ENCODE results near the gene MEGF11.
"Not testable (repeated sequence)": the region's sequence is repeated elsewhere in the genome, so short reads cannot be mapped to it uniquely, and the experiment has no call there.

The MEGF11 gene

DNA sequence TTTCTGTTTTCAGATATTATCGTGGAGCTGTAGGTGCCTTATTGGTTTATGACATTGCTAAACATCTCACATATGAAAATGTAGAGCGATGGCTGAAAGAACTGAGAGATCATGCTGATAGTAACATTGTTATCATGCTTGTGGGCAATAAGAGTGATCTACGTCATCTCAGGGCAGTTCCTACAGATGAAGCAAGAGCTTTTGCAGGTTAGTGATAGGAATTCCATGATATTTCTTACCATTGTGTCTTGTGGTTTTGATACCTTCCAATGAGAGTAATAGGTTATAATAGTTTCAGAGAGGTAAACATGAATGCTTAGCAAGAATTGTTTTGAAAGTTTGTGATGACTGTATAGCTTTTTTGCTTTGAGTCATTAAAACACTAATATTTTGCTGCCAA lies 375.8 kb downstream of the MEGF11 start:
- Mint-ChIP-seq H3K27ac (no peak overlapping the region), H3K27me3 (ENCODE audit: low read depth) (no peaks in the 10 kb centered on the region), H3K36me3 (ENCODE audit: low read depth) (peaks cover 41% of the 10 kb centered on the region), H3K4me1 (ENCODE audit: low read depth) (peaks cover 25% of the 10 kb centered on the region), H3K4me3 (no peak overlapping the region), H3K9me3 (no peaks in the 10 kb centered on the region)

- no peak overlapping the region for H3K4me3 Mint-ChIP-seq
- H3K27me3 Mint-ChIP-seq (ENCODE audit: low read depth) = no peaks in the 10 kb centered on the region
- no peak overlapping the region for H3K27ac Mint-ChIP-seq
- peaks cover 2% of the 10 kb centered on the region for H3K9me3 Mint-ChIP-seq
- H3K4me1 Mint-ChIP-seq (ENCODE audit: low read depth) = peaks cover 23% of the 10 kb centered on the region
- H3K36me3 Mint-ChIP-seq (ENCODE audit: low read depth) = peaks cover 34% of the 10 kb centered on the region
These were observed 378.1 kb downstream of the MEGF11 start for GRCh38 chr15:65875458-65875857.

- H3K4me3 Mint-ChIP-seq = no peak overlapping the region
- H3K36me3 Mint-ChIP-seq (ENCODE audit: low read depth) = peaks cover 36% of the 10 kb centered on the region
- peaks cover 2% of the 10 kb centered on the region for H3K9me3 Mint-ChIP-seq
- peaks cover 25% of the 10 kb centered on the region for H3K4me1 Mint-ChIP-seq (ENCODE audit: low read depth)
- H3K27me3 Mint-ChIP-seq (ENCODE audit: low read depth) = peaks cover 5% of the 10 kb centered on the region
- H3K27ac Mint-ChIP-seq = no peak overlapping the region
These were observed 380.3 kb downstream of the MEGF11 start for GRCh38 chr15:65873256-65873655.

- H3K4me3 Mint-ChIP-seq; H3K9me3 Mint-ChIP-seq; H3K27me3 Mint-ChIP-seq (ENCODE audit: low read depth); H3K27ac Mint-ChIP-seq: not testable (repeated sequence)
- Mint-ChIP-seq H3K4me1 (ENCODE audit: low read depth) (peaks cover 23% of the 10 kb centered on the region), H3K36me3 (ENCODE audit: low read depth) (peaks cover 31% of the 10 kb centered on the region)
These were observed 381.0 kb downstream of the MEGF11 start for GRCh38 chr15:65872596-65872995.

DNA sequence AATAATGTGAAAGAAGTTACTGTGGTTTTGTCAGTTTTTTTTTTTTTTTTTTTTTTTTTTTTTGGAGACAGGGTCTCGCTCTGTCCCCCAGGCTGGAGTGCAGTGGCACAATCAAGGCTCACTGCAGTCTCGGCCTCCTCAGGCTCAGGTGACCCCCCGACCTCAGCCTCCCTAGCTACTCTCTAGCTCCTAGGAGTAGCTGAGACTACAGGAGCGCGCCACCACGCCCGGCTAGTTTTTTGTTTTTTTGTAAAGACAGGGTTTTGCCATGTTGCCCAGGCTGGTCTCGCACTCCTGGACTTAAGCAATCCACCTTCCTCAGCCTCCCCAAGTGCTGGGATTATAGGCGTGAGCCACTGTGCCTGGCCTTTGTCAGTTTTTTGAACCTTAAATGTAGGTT lies 381.7 kb downstream of the MEGF11 start:
- peaks cover 27% of the 10 kb centered on the region for H3K36me3 Mint-ChIP-seq (ENCODE audit: low read depth)
- H3K4me1 Mint-ChIP-seq (ENCODE audit: low read depth) = peaks cover 19% of the 10 kb centered on the region
- not testable (repeated sequence) for H3K27ac Mint-ChIP-seq

GRCh38 chr15:65870889-65871533 lies 382.5 kb downstream of the MEGF11 start:
- H3K27ac Mint-ChIP-seq = peak overlapping the region; percentile 93
- H3K36me3 Mint-ChIP-seq (ENCODE audit: low read depth) = peaks cover 27% of the 10 kb centered on the region
- H3K9me3 Mint-ChIP-seq = peaks cover 2% of the 10 kb centered on the region
- H3K4me3 Mint-ChIP-seq = peak overlapping the region; percentile 95
- H3K27me3 Mint-ChIP-seq (ENCODE audit: low read depth) = peaks cover 5% of the 10 kb centered on the region
- peaks cover 21% of the 10 kb centered on the region for H3K4me1 Mint-ChIP-seq (ENCODE audit: low read depth)

More for the DNA sequence above, 381.7 kb downstream of the MEGF11 start:
- not testable (repeated sequence) for H3K9me3 Mint-ChIP-seq; H3K27me3 Mint-ChIP-seq (ENCODE audit: low read depth); H3K4me3 Mint-ChIP-seq

- Mint-ChIP-seq H3K4me3 (peak overlapping the region; percentile 95), H3K36me3 (ENCODE audit: low read depth) (peaks cover 24% of the 10 kb centered on the region), H3K27me3 (ENCODE audit: low read depth) (peaks cover 5% of the 10 kb centered on the region), H3K4me1 (ENCODE audit: low read depth) (peaks cover 21% of the 10 kb centered on the region), H3K9me3 (peaks cover 2% of the 10 kb centered on the region), H3K27ac (peak overlapping the region; percentile 93)
These were observed 383.3 kb downstream of the MEGF11 start for GRCh38 chr15:65869954-65870871.

DNA sequence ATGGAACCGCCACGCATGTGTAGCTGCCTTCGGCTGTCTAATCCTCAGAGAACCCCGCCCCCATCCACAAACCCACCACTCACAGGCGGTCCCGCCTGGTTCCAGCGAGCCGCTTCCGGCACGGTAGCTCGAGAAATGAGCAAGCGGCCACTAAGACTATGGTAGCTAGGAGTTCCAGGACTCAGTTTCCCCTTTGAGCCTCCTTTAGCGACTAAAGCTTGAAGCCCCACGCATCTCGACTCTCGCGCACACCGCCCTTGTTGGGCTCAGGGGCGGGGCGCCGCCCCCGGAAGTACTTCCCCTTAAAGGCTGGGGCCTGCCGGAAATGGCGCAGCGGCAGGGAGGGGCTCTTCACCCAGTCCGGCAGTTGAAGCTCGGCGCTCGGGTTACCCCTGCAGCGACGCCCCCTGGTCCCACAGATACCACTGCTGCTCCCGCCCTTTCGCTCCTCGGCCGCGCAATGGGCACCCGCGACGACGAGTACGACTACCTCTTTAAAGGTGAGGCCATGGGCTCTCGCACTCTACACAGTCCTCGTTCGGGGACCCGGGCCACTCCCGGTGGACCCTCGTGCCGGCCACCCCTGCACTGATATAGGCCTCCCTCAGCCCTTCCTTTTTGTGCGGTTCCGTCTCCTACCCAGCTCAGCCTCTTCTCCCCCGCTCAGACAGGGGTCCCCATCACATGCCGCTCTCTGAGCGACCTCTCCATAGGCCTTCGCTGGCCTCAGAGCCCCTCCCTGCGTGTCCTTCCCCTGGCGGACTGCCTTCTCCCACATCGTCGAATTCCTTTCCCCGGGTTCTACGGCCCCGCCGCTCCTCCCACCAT lies 384.2 kb downstream of the MEGF11 start, which contains the start of gene RAB11A:
Gene RAB11A (plus strand): TSS at position 366 of the 828 bp plus-strand sequence. CDS start 95 bp downstream, at position 461.
- Mint-ChIP-seq H3K4me1 (ENCODE audit: low read depth) (peaks cover 21% of the 10 kb centered on the region), H3K36me3 (ENCODE audit: low read depth) (peaks cover 22% of the 10 kb centered on the region), H3K4me3 (peak within 1 kb of the TSS; percentile 95), H3K27me3 (ENCODE audit: low read depth) (peaks cover 5% of the 10 kb centered on the region), H3K27ac (peak within 1 kb of the TSS; percentile 93), H3K9me3 (peaks cover 2% of the 10 kb centered on the region)

DNA sequence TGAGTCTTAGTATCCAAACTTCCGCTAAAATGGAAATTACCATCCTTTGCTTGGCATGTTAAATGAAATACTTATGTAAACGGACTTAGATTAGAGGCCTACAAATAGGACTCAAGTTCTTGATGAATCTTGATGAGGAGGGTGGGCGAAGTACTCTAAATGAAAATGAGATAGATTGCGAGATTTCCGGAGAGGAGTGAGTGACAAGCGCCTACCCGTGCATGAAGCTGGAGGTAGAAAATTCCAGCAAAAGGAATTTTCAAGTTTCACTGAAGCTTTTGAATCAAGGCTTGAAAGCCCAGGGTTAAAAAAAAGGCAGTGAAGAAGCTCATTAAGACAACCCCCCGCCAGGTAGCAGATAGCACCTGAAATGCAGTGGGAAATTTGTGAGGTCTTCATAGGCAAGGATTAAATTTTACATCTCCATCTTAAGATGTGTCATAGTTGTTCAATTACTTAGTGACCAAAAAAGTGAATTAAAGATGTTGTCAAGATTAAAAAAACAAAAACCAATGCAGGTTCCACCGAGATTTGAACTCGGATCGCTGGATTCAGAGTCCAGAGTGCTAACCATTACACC lies 384.9 kb downstream of the MEGF11 start:
- Mint-ChIP-seq H3K27ac (peak overlapping the region; percentile 93), H3K9me3 (peaks cover 2% of the 10 kb centered on the region), H3K36me3 (ENCODE audit: low read depth) (peaks cover 21% of the 10 kb centered on the region), H3K4me3 (peak overlapping the region; percentile 95), H3K27me3 (ENCODE audit: low read depth) (peaks cover 5% of the 10 kb centered on the region), H3K4me1 (ENCODE audit: low read depth) (peaks cover 21% of the 10 kb centered on the region)

- H3K36me3 Mint-ChIP-seq (ENCODE audit: low read depth) = peaks cover 21% of the 10 kb centered on the region
- H3K4me3 Mint-ChIP-seq; H3K27me3 Mint-ChIP-seq (ENCODE audit: low read depth); H3K27ac Mint-ChIP-seq; H3K9me3 Mint-ChIP-seq: not testable (repeated sequence)
- peaks cover 21% of the 10 kb centered on the region for H3K4me1 Mint-ChIP-seq (ENCODE audit: low read depth)
These were observed 385.6 kb downstream of the MEGF11 start for GRCh38 chr15:65867933-65868332.

GRCh38 chr15:65867244-65867643 lies 386.3 kb downstream of the MEGF11 start:
- Mint-ChIP-seq H3K4me1 (ENCODE audit: low read depth) (peaks cover 16% of the 10 kb centered on the region), H3K27ac (no peak overlapping the region), H3K36me3 (ENCODE audit: low read depth) (peaks cover 18% of the 10 kb centered on the region), H3K9me3 (peaks cover 2% of the 10 kb centered on the region), H3K4me3 (no peak overlapping the region), H3K27me3 (ENCODE audit: low read depth) (peaks cover 5% of the 10 kb centered on the region)

DNA sequence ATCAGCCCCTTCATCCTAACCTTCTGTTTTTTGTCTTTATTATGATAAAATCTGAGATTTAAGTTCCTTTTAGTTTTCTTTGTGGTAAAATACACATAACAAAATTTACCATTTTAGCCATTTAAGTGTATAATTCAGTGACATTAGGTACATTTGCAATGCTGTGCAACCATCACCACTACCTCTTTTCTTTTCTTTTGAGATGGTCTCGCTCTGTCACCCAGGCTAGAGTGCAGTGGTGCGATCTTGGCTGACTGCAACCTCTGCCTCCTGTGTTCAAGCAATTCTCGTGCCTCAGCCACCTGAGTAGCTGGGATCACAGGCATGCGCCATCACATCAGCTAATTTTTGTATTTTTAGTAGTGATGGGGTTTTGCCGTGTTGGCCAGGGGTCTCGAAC lies 390.4 kb downstream of the MEGF11 start:
- Mint-ChIP-seq H3K4me3 (no peak overlapping the region), H3K27me3 (ENCODE audit: low read depth) (peaks cover 3% of the 10 kb centered on the region), H3K27ac (no peak overlapping the region), H3K9me3 (no peaks in the 10 kb centered on the region), H3K36me3 (ENCODE audit: low read depth) (no peaks in the 10 kb centered on the region), H3K4me1 (ENCODE audit: low read depth) (peaks cover 2% of the 10 kb centered on the region)

DNA sequence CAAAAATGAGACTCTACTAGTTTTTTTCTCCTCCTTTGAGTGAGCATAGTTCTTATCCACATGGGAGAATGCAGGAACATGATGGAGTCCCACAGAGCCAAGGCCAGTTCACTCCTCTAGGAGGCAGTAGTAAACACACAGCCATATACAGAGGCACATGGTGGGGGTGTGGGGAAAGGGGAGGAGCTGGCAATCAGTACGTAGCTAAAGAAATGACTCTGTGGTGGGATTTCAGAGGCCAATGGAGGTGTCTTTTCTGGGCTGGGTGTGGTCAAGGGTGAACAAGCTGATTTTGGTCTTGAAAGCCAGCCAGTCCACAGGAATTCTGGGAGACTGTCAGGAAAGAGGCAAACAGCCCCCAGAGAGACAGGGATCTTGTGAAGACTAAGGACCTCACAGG lies 390.9 kb downstream of the MEGF11 start:
- peaks cover 2% of the 10 kb centered on the region for H3K4me1 Mint-ChIP-seq (ENCODE audit: low read depth)
- no peak overlapping the region for H3K4me3 Mint-ChIP-seq
- no peaks in the 10 kb centered on the region for H3K9me3 Mint-ChIP-seq
- peaks cover 3% of the 10 kb centered on the region for H3K27me3 Mint-ChIP-seq (ENCODE audit: low read depth)
- H3K36me3 Mint-ChIP-seq (ENCODE audit: low read depth) = no peaks in the 10 kb centered on the region
- H3K27ac Mint-ChIP-seq = no peak overlapping the region

All from T-helper 1 cell treated with Interleukin-12 subunit alpha and Interleukin-12 subunit beta and Interleukin-4 antibody, amounts not matched to agents 30 μg/mL and 1 μg/mL, for 36 hours (primary cell).